ENCODE data around the gene PTGFRN. TPM values are rescaled to one million over a fixed set of nuclear protein-coding genes. Genes with fewer than 3 reads are reported as not detected.
A peak's percentile ranks its signal among the peaks of the same experiment; 100 is the strongest.

Gene PTGFRN
- total RNA-seq, 3 donors from 2014 or later (not counting 1 experiment from before 2014, with no cell fraction given): 0.71 to 1.4 (median 0.79) TPM

DNA sequence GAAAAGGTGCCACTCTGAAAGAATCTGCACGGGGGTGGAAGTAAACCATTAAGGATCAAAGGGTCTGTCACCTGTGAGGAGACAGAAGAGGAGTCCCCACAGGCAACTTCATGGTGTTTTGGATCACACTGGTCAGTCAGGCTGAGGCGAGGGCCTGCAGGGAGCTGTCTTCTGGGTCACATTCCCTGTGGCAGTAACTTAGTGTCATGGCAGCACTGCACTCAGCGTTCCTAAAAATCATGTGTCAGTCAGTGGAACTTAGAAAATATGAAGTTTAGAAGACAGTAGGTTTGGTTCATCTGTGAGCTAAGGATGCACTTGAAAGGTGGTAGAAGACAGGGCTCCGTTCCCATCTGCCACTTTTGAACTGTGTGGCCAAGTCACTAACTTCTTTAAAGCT is 48.4 kb downstream of the PTGFRN start:
- TF ChIP-seq, protein P1, sequence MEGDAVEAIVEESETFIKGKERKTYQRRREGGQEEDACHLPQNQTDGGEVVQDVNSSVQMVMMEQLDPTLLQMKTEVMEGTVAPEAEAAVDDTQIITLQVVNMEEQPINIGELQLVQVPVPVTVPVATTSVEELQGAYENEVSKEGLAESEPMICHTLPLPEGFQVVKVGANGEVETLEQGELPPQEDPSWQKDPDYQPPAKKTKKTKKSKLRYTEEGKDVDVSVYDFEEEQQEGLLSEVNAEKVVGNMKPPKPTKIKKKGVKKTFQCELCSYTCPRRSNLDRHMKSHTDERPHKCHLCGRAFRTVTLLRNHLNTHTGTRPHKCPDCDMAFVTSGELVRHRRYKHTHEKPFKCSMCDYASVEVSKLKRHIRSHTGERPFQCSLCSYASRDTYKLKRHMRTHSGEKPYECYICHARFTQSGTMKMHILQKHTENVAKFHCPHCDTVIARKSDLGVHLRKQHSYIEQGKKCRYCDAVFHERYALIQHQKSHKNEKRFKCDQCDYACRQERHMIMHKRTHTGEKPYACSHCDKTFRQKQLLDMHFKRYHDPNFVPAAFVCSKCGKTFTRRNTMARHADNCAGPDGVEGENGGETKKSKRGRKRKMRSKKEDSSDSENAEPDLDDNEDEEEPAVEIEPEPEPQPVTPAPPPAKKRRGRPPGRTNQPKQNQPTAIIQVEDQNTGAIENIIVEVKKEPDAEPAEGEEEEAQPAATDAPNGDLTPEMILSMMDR (IDR thresholded peaks at IDR 0.05): no peak
- H3K4me1 Mint-ChIP-seq: no peaks in the 10 kb centered on the region
- no peak for ATAC-seq

DNA sequence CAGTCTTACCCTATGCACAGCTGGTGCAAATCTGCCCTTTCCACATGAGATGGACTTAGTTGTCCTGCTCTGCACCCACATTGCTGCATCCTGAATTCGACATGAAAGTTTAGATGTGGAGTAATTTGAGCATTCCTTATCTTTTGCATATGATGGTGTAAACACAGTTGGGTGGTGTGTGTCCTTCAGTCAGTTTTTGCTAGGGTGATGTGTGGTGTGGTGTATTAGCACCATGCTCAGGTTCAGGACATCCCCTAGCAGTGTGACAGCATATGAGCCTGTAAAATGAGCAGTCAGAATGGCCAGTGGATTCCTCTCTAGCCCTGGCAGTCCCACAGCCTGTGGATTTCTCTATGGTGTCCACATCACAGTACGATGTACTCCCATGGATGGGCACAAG is 49.3 kb downstream of the PTGFRN start:
- Histone ChIP-seq H3K27ac (ENCODE audit: low read length) (no peak overlapping the region), H3K4me1 (ENCODE audit: control insufficient read depth, insufficient read depth, low read length) (peaks cover 9% of the 10 kb centered on the region), H3K36me3 (ENCODE audit: control insufficient read depth, insufficient read depth, low read length) (no peaks in the 10 kb centered on the region), H3K4me3 (ENCODE audit: low read length) (no peak overlapping the region), H3K9me3 (ENCODE audit: control insufficient read depth, insufficient read depth, low read length) (no peaks in the 10 kb centered on the region), H3K27me3 (ENCODE audit: control insufficient read depth, insufficient read depth, low read length) (no peaks in the 10 kb centered on the region)
- Mint-ChIP-seq H3K4me3 (no peak overlapping the region), H3K36me3 (no peaks in the 10 kb centered on the region), H3K27me3 (ENCODE audit: low read depth in 2 of 2) (peaks cover 0 to 9% of the 10 kb centered on the region in 2 donors), H3K9me3 (no peaks in the 10 kb centered on the region), H3K27ac (no peak overlapping the region), H3K4me1 (no peaks in the 10 kb centered on the region)
- TF ChIP-seq, protein P1 (IDR thresholded peaks at IDR 0.05): no peak
- DNase-seq (no peak), ATAC-seq (no peak)
- 85% methylated on average over 2 of the region's 2 CpGs for WGBS (ENCODE audit: insufficient coverage)
- intact Hi-C loops (cut with micrococcal nuclease): no loop called here

More for the DNA sequence above, 48.4 kb downstream of the PTGFRN start:
- peaks cover 6% of the 10 kb centered on the region for H3K4me1 ChIP-seq (ENCODE audit: control insufficient read depth, insufficient read depth, low read length)
- H3K27me3 Mint-ChIP-seq (ENCODE audit: low read depth in 2 of 2): peaks cover 0 to 9% of the 10 kb centered on the region in 2 donors
- no peaks in the 10 kb centered on the region for H3K9me3 ChIP-seq (ENCODE audit: control insufficient read depth, insufficient read depth, low read length)
- no peak for DNase-seq
- H3K4me3 ChIP-seq (ENCODE audit: low read length): no peak overlapping the region
- WGBS (ENCODE audit: insufficient coverage): 86% methylated on average over 3 of the region's 4 CpGs
- no peak overlapping the region for H3K27ac Mint-ChIP-seq
- H3K36me3 ChIP-seq (ENCODE audit: control insufficient read depth, insufficient read depth, low read length): no peaks in the 10 kb centered on the region
- H3K4me3 Mint-ChIP-seq: no peak overlapping the region
- H3K27me3 ChIP-seq (ENCODE audit: control insufficient read depth, insufficient read depth, low read length): no peaks in the 10 kb centered on the region
- intact Hi-C loops (cut with micrococcal nuclease): no loop called here
- H3K36me3 Mint-ChIP-seq: no peaks in the 10 kb centered on the region
- no peak overlapping the region for H3K27ac ChIP-seq (ENCODE audit: low read length)
- no peaks in the 10 kb centered on the region for H3K9me3 Mint-ChIP-seq

DNA sequence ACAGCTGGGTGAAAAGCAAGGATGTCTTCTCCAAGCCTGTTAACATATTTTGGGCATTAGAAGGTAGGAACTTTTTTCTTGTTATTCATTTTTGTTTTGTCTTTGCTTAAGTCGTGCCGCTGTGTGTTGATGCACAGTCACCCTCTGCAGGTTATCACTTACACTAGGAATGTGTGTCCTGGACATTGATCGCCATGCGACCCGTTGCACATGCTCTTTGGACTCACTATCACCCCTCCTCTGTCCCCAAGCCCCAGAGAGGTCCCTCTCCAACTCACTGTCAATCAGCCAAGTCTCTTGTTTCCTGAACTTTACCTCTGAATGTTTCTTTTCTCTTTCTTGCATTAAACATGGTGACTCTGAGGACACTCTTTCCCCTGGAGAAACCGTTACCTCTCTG is 51.9 kb downstream of the PTGFRN start:
- H3K36me3 Mint-ChIP-seq: no peaks in the 10 kb centered on the region
- no peak for DNase-seq
- Histone ChIP-seq H3K4me3 (ENCODE audit: low read length) (no peak overlapping the region), H3K36me3 (ENCODE audit: control insufficient read depth, insufficient read depth, low read length) (no peaks in the 10 kb centered on the region), H3K4me1 (ENCODE audit: control insufficient read depth, insufficient read depth, low read length) (peaks cover 9% of the 10 kb centered on the region), H3K9me3 (ENCODE audit: control insufficient read depth, insufficient read depth, low read length) (no peaks in the 10 kb centered on the region), H3K27ac (ENCODE audit: low read length) (no peak overlapping the region), H3K27me3 (ENCODE audit: control insufficient read depth, insufficient read depth, low read length) (no peaks in the 10 kb centered on the region)
- no peak overlapping the region for H3K4me3 Mint-ChIP-seq
- no peak overlapping the region for H3K27ac Mint-ChIP-seq
- no peak for ATAC-seq
- H3K27me3 Mint-ChIP-seq (ENCODE audit: low read depth in 2 of 2): peaks cover 0 to 9% of the 10 kb centered on the region in 2 donors
- H3K4me1 Mint-ChIP-seq: no peaks in the 10 kb centered on the region
- intact Hi-C loops (cut with micrococcal nuclease): no loop called here
- TF ChIP-seq, protein P1 (IDR thresholded peaks at IDR 0.05): no peak
- H3K9me3 Mint-ChIP-seq: no peaks in the 10 kb centered on the region
- WGBS (ENCODE audit: insufficient coverage): 94% methylated on average over 6 of the region's 6 CpGs

- Mint-ChIP-seq H3K4me1 (no peaks in the 10 kb centered on the region), H3K9me3 (no peaks in the 10 kb centered on the region), H3K36me3 (no peaks in the 10 kb centered on the region), H3K27ac (no peak overlapping the region), H3K4me3 (no peak overlapping the region), H3K27me3 (ENCODE audit: low read depth in 2 of 2) (peaks cover 0 to 12% of the 10 kb centered on the region in 2 donors)
- WGBS (ENCODE audit: insufficient coverage): 10% methylated on average over 4 of the region's 4 CpGs
- Histone ChIP-seq H3K27ac (ENCODE audit: low read length) (no peak overlapping the region), H3K36me3 (ENCODE audit: control insufficient read depth, insufficient read depth, low read length) (no peaks in the 10 kb centered on the region), H3K4me1 (ENCODE audit: control insufficient read depth, insufficient read depth, low read length) (peaks cover 9% of the 10 kb centered on the region), H3K27me3 (ENCODE audit: control insufficient read depth, insufficient read depth, low read length) (no peaks in the 10 kb centered on the region), H3K4me3 (ENCODE audit: low read length) (no peak overlapping the region), H3K9me3 (ENCODE audit: control insufficient read depth, insufficient read depth, low read length) (no peaks in the 10 kb centered on the region)
- TF ChIP-seq, protein P1 (IDR thresholded peaks at IDR 0.05): no peak
- ATAC-seq: peak in 2 of 3 donors; percentile 34 to 42
- peak in 1 of 2 donors; percentile 39 for DNase-seq
- intact Hi-C loops (cut with micrococcal nuclease): no loop called here
Observed at GRCh38 chr1:116962987-116963639, 53.4 kb downstream of the PTGFRN start.
